HL-60/S4 treated with phorbol 12-myristate 13-acetate at 8.2 ng/mL for 4 days and 3 days (cell line): ENCODE data around the gene CD55.

Experiments used
- in situ Hi-C: fragments of 300-500 bp; cut with MboI; formaldehyde crosslinking; loops from 2 replicates; pipeline ENCODE4 v1.15.0; 2022; ENCODE audit warnings: low sequenced_read_pairs

Gene CD55

GRCh38 chr1:207355513-207356295, 34.2 kb downstream of the CD55 start:
- in situ Hi-C loops = no loop called here

GRCh38 chr1:207361029-207361428, 39.6 kb downstream of the CD55 start:
- in situ Hi-C loops = no loop called here

GRCh38 chr1:207361889-207362288, 40.4 kb downstream of the CD55 start:
- in situ Hi-C loops = no loop called here

GRCh38 chr1:207362962-207363860, 41.7 kb downstream of the CD55 start:
- in situ Hi-C loops = no loop called here

- in situ Hi-C loops = no loop called here
Measured at GRCh38 chr1:207363871-207364270, 42.4 kb downstream of the CD55 start.

- in situ Hi-C loops = no loop called here
Measured at GRCh38 chr1:207364614-207365013, 43.1 kb downstream of the CD55 start.

- in situ Hi-C loops = no loop called here
Measured at GRCh38 chr1:207365063-207365462, 43.6 kb downstream of the CD55 start.

- in situ Hi-C loops = no loop called here
Measured at GRCh38 chr1:207366022-207366421, 44.5 kb downstream of the CD55 start.

- in situ Hi-C loops = no loop called here
Measured at GRCh38 chr1:207388721-207389120, 67.2 kb downstream of the CD55 start.

- in situ Hi-C loops = no loop called here
Measured at GRCh38 chr1:207389728-207390464, 68.4 kb downstream of the CD55 start.

- in situ Hi-C loops = no loop called here
Measured at GRCh38 chr1:207393610-207394009, 72.1 kb downstream of the CD55 start.

GRCh38 chr1:207396168-207396746, 74.8 kb downstream of the CD55 start:
- in situ Hi-C loops = no loop called here

- in situ Hi-C loops = no loop called here
Measured at GRCh38 chr1:207397525-207397926, 76.0 kb downstream of the CD55 start.

- in situ Hi-C loops = no loop called here
Measured at GRCh38 chr1:207398986-207399385, 77.5 kb downstream of the CD55 start.

GRCh38 chr1:207401578-207401977, 80.1 kb downstream of the CD55 start:
- in situ Hi-C loops = loop anchor here (25.0 kb wide), 1 partner anchor 314 kb away; the partner anchor contains the start of gene C4BPB

- in situ Hi-C loops = loop anchor here (25.0 kb wide), 1 partner anchor 315 kb away; the partner anchor contains the start of gene C4BPB
Measured at GRCh38 chr1:207402744-207403143, 81.3 kb downstream of the CD55 start.

- in situ Hi-C loops = loop anchor here (25.0 kb wide), 1 partner anchor 318 kb away; the partner anchor contains the start of gene C4BPB
Measured at GRCh38 chr1:207404849-207405525, 83.5 kb downstream of the CD55 start.

- in situ Hi-C loops = loop anchor here (25.0 kb wide), 1 partner anchor 319 kb away; the partner anchor contains the start of gene C4BPB
Measured at GRCh38 chr1:207405814-207406213, 84.3 kb downstream of the CD55 start.

GRCh38 chr1:207407655-207408260, 86.3 kb downstream of the CD55 start:
- in situ Hi-C loops = loop anchor here (25.0 kb wide), 1 partner anchor 320 kb away; the partner anchor contains the start of gene C4BPB
